HG02852 (cell line): ENCODE measurements around the gene TUBB4B.

ENCODE experiments used
- ATAC-seq: cut with Tn5 transposase; IDR thresholded peaks from one replicate; pipeline ENCODE4 v1.9.1; 2021; ENCODE audit warnings: mild to moderate bottlenecking, moderate library complexity; ENCODE audit not compliant: unreplicated experiment

The TUBB4B gene

GRCh38 chr9:137211532-137211931, 29.6 kb upstream of the TUBB4B start:
- no peak for ATAC-seq

- ATAC-seq, result no peak
These were observed 28.6 kb upstream of the TUBB4B start for GRCh38 chr9:137212520-137212919.

- no peak for ATAC-seq
These were observed 27.7 kb upstream of the TUBB4B start for GRCh38 chr9:137213160-137214060.

- no peak for ATAC-seq
These were observed 26.5 kb upstream of the TUBB4B start for GRCh38 chr9:137214620-137215019.

- no peak for ATAC-seq
These were observed 25.7 kb upstream of the TUBB4B start for GRCh38 chr9:137215196-137215986.

GRCh38 chr9:137216188-137216965, 24.7 kb upstream of the TUBB4B start:
- no peak for ATAC-seq

- ATAC-seq, result no peak
These were observed 23.5 kb upstream of the TUBB4B start for GRCh38 chr9:137217276-137218211.

GRCh38 chr9:137218212-137218753, 22.8 kb upstream of the TUBB4B start:
- no peak for ATAC-seq

- no peak for ATAC-seq
These were observed 22.3 kb upstream of the TUBB4B start for GRCh38 chr9:137218754-137219271.

- no peak for ATAC-seq
These were observed 21.2 kb upstream of the TUBB4B start for GRCh38 chr9:137219757-137220316.

- no peak for ATAC-seq
These were observed 20.6 kb upstream of the TUBB4B start for GRCh38 chr9:137220317-137221094.

- ATAC-seq, result no peak
These were observed 20.0 kb upstream of the TUBB4B start for GRCh38 chr9:137221095-137221505.

GRCh38 chr9:137221506-137222111, 19.5 kb upstream of the TUBB4B start:
- ATAC-seq, result no peak

GRCh38 chr9:137222190-137223077, 18.7 kb upstream of the TUBB4B start, which contains the start of gene RNF208:
Gene RNF208, minus strand, starts transcription at chr9:137222240. Its CDS starts 1,028 bp downstream, at chr9:137221212.
- ATAC-seq, result peak; percentile 2

GRCh38 chr9:137223078-137223970, 17.8 kb upstream of the TUBB4B start:
- peak; percentile 58 for ATAC-seq
